Activated T-helper 1 cell treated with anti-CD3 and anti-CD28 coated beads, Interleukin-2, amount 50 U/mL, for 16 hours (primary cell): Measurements from ENCODE around the gene DDIAS.
A peak's percentile ranks its signal among the peaks of the same experiment; 100 is the strongest.
"Not testable (repeated sequence)": the region's sequence is repeated elsewhere in the genome, so short reads cannot be mapped to it uniquely, and the experiment has no call there.

Experiments used
- DNase-seq, 2 donors: peaks; one replicate each; pipeline ENCODE4 v3.0.0-alpha.2; 2020; ENCODE audit warnings: low read depth in 1 of 2, low spot score in 1 of 2

Gene DDIAS

DNA sequence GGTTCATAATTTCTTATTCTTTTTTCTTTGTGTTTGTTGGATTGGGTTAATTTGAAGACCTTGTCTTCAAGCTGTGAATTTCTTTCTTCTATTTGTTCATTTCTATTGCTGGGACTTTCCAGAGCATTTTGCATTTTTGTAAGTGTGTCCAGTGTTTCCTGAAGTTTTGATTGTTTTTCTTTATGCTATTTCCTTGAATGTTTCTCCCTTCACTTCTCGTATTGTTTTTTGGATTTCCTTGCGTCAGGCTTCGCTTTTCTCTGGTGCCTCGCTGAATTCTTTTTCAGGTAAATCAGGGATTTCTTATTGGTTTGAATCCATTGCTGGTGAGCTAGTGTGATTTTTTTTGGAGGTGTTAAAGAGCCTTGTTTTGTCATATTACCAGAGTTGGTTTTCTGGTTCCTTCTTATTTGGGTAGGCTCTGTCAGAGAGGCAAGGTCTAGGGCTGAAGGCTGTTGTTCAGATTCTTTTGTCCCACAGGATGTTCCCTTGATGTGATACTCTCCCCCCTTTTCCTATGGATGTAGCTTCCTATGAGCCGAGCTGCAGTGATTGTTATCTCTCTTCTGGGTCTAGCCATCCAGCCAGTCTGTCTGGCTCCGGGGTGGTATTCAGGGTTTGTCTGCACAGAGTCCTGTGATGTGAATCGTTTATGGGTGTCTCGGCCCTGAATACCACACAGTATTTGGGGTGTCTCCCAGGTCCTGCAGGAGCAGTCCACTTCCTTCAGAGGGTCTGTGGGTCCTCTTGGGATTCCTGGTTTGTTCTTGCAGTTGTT is 21.0 kb downstream of the DDIAS start:
- not testable (repeated sequence) for DNase-seq

DNA sequence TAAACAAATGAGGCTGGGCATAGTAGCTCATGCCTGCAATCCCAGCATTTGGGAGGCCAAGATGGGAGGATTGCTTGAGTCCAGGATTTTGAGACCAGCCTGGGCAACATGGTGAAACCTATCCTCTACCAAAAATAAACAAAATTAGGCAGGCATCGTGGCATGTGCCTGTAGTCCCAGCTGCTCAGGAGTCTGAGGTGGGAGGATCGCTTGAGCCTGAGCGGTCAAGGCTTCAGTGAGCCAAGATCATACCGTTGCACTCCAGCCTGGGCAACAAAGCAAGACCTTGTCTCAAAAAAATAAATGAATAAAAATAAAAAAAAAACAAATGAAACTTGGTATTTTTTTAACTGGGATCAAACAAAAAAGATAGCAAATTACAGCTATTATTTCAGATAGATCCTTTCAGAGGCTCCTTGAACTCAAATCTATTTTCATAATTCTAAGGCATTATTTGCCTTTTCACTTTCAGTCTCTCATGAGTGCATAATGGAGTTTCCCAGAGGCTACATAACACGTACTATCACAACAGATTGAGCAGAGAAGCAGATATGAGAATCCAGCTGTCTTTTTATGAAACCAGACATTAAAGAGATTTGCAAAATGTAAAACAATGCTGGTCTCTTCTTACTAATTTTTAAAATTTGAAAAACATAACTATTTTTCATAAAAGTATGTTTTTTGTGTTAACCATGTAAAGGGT is 23.1 kb downstream of the DDIAS start:
- no peak for DNase-seq

- no peak for DNase-seq
Observed at GRCh38 chr11:82927264-82927880, 25.8 kb downstream of the DDIAS start.

DNA sequence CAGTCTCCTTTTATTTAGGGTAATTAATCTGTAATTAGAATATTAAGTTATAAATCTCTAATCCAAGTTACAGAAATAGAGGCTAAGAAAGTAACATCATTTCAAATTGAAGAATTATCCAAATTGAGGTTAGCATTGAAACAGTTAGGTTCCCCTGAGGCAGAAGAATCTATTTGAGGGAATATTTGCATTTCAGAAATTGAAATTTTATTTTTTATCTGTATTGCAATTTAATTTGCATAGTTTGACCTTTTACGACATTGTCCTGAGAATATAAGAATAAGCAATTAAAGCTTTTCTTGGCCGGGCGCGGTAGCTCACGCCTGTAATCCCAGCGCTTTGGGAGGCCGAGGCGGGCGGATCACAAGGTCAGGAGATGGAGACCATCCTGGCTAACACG is 27.6 kb downstream of the DDIAS start:
- no peak for DNase-seq

DNA sequence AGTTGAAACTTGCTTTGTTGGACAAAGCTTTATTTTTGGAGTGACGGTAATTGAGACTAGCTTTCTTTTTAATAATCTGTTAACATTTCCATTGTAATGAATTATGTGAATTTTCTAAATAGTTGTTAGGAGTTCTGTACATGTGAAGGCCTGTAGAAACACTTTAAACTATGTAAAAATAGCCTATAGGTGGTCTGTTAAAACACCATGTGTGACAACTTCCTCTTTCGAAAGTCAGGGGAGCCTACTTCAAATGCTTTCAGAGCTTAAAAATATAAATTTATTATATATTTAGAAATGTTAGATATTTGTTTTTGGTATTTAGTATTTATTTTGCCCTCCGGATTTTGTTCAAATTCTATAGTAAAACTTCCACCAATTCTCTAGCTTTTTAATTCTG is 28.7 kb downstream of the DDIAS start:
- DNase-seq, result no peak

GRCh38 chr11:82930734-82931133 is 29.2 kb downstream of the DDIAS start:
- no peak for DNase-seq

DNA sequence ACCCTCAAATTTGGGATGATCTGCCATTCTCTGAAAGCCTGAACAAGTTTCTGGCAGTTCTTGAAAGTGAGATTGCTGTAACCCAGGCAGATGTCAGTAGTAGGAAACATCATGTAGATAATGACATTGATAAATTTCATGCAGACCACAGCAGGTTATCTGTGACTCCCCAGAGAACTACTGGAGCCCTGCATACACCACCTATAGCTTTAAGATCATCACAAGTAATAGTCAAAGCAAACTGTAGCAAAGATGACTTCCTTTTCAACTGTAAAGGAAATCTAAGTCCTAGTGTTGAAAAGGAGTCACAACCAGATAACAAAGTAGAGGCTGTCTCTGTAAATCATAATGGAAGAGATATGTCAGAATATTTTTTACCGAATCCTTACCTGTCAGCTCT is 31.0 kb downstream of the DDIAS start:
- no peak for DNase-seq

- DNase-seq, result no peak
Observed at GRCh38 chr11:82936261-82936660, 34.7 kb downstream of the DDIAS start.

- no peak for DNase-seq
Observed at GRCh38 chr11:82937554-82937953, 36.0 kb downstream of the DDIAS start.

GRCh38 chr11:82939456-82939855 is 37.9 kb downstream of the DDIAS start:
- no peak for DNase-seq

DNA sequence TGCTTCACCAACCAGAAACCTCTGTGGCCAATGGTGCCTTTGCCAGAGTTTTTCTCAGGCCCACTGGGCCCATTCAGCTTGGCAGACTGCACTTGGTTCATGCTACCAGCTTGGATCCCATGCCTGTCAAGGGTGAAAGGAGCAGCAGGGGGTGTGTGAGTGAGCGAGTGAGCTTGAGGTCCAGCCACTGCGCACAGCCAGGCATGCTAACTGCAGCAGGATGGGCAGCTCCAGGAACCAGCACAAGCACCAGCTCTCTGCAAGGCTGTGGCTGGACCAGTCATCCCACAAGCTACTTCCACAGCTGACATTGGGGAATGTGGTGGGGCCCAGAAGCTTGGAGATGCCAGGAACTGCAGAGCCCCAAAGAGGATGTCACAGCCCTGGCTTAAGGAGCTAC is 40.8 kb downstream of the DDIAS start:
- no peak for DNase-seq

- not testable (repeated sequence) for DNase-seq
Observed at GRCh38 chr11:82943430-82943829, 41.9 kb downstream of the DDIAS start.

GRCh38 chr11:82944198-82944597 is 42.7 kb downstream of the DDIAS start:
- DNase-seq, result no peak

DNA sequence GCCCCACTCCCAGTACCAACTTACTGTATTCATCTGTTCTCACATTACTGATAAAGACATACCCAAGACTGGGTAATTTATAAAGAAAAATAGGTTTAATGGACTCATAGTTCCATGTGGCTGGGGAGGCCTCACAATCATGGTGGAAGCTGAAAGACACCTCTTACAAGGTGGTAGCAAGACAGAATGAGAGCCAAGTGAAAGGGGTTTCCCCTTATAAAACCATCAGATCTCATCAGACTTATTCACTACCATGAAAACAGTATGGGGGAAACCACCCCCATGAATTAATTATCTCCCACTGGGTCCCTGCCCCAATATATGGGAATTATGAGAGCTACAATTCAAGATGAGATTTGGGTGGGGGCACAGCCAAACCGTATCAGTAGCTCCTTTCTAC is 43.5 kb downstream of the DDIAS start:
- not testable (repeated sequence) for DNase-seq

- no peak for DNase-seq
Observed at GRCh38 chr11:82945682-82946081, 44.1 kb downstream of the DDIAS start.

DNA sequence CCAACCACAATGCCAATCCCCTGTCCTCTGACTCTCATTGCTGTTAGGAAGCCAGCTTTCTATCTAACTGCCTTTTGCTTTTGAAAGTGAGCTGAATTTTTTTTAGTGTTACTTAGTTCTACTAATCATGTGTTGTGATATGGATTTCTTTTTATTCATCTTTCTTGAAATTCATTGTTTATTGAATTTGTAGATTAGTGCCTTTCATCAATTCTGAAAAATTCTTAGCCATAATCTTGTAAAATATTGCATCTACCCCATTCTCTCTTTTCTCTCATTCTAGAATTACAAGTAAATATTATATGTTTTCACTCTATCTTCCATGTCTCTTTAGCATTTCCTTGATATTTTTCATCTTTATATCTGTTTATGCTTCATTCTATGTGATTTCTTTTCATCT is 47.8 kb downstream of the DDIAS start:
- DNase-seq, result no peak

- DNase-seq, result not testable (repeated sequence)
Observed at GRCh38 chr11:82950502-82950901, 49.0 kb downstream of the DDIAS start.

GRCh38 chr11:82955736-82956453 is 54.4 kb downstream of the DDIAS start:
- DNase-seq, result peak; percentile 12 to 69

DNA sequence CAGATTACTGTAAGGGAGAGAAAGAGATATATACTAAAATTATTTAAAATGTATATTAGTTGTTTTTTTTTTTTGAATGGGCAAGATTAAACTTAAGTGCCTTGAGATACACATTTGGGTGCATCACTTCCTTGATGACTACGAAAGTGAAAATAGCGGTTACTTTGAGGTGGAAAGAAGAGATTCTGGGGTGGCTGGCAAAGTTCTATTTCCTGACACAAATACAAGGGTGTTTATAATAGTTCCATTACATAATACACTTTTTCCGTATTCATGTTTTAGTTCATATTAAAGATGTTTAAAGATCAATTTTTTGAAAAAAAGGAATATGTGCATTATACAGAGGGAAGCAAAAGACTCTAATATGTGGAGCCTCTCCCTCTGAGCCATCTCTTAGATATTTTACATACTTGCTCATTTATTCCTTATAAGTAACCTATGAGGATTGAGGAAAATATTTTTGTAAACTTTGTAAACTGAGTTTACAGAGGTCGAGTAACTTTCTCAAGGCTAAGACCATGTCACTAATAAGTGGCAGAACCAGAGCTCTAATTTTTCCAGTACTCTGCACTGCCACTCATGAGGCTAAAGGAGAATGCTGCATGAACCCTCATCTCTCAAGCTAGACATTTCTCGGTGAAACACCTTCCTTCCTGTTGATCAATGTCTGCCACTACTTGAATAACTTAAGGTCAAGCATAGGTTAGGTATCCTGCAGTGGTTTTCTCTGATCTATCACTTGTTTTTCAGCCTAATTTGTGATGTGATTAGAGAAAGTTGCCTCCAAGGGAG is 58.6 kb downstream of the DDIAS start:
- DNase-seq, result no peak

GRCh38 chr11:82960779-82961143 is 59.2 kb downstream of the DDIAS start:
- DNase-seq, result no peak

- not testable (repeated sequence) for DNase-seq
Observed at GRCh38 chr11:82962021-82962420, 60.5 kb downstream of the DDIAS start.
